ENCODE results near the gene CRISP2.

DNA sequence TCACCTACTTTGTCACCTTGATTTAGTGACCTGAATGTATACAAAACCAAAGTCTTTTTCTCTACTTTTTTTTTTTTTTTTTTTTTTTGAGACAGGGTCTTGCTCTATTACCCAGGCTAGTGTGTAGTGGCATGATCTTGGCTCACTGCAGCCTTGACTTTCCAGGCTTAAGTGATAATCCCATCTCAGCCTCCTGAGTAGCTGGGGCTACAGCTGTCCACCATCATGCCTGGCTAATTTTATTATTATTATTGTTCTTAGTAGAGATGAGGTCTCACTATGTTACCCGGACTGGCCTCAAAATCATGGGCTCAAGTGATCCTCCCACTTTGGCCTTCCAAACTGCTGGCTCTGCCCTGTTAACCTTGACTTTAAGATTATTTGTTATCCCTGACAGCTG lies 37.5 kb downstream of the CRISP2 start:
- TF ChIP-seq, protein P1, sequence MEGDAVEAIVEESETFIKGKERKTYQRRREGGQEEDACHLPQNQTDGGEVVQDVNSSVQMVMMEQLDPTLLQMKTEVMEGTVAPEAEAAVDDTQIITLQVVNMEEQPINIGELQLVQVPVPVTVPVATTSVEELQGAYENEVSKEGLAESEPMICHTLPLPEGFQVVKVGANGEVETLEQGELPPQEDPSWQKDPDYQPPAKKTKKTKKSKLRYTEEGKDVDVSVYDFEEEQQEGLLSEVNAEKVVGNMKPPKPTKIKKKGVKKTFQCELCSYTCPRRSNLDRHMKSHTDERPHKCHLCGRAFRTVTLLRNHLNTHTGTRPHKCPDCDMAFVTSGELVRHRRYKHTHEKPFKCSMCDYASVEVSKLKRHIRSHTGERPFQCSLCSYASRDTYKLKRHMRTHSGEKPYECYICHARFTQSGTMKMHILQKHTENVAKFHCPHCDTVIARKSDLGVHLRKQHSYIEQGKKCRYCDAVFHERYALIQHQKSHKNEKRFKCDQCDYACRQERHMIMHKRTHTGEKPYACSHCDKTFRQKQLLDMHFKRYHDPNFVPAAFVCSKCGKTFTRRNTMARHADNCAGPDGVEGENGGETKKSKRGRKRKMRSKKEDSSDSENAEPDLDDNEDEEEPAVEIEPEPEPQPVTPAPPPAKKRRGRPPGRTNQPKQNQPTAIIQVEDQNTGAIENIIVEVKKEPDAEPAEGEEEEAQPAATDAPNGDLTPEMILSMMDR (IDR thresholded peaks at IDR 0.05), result no peak
- TF ChIP-seq EZH2 (IDR thresholded peaks at IDR 0.05), result no peak

All from neural progenitor cell (in vitro differentiated cells).